Measurements from ENCODE around the gene UBP1.
A peak's percentile ranks its signal among the peaks of the same experiment; 100 is the strongest.
"Not testable (repeated sequence)": the region's sequence is repeated elsewhere in the genome, so short reads cannot be mapped to it uniquely, and the experiment has no call there.

The UBP1 gene, protein sequence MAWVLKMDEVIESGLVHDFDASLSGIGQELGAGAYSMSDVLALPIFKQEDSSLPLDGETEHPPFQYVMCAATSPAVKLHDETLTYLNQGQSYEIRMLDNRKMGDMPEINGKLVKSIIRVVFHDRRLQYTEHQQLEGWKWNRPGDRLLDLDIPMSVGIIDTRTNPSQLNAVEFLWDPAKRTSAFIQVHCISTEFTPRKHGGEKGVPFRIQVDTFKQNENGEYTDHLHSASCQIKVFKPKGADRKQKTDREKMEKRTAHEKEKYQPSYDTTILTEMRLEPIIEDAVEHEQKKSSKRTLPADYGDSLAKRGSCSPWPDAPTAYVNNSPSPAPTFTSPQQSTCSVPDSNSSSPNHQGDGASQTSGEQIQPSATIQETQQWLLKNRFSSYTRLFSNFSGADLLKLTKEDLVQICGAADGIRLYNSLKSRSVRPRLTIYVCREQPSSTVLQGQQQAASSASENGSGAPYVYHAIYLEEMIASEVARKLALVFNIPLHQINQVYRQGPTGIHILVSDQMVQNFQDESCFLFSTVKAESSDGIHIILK

DNA sequence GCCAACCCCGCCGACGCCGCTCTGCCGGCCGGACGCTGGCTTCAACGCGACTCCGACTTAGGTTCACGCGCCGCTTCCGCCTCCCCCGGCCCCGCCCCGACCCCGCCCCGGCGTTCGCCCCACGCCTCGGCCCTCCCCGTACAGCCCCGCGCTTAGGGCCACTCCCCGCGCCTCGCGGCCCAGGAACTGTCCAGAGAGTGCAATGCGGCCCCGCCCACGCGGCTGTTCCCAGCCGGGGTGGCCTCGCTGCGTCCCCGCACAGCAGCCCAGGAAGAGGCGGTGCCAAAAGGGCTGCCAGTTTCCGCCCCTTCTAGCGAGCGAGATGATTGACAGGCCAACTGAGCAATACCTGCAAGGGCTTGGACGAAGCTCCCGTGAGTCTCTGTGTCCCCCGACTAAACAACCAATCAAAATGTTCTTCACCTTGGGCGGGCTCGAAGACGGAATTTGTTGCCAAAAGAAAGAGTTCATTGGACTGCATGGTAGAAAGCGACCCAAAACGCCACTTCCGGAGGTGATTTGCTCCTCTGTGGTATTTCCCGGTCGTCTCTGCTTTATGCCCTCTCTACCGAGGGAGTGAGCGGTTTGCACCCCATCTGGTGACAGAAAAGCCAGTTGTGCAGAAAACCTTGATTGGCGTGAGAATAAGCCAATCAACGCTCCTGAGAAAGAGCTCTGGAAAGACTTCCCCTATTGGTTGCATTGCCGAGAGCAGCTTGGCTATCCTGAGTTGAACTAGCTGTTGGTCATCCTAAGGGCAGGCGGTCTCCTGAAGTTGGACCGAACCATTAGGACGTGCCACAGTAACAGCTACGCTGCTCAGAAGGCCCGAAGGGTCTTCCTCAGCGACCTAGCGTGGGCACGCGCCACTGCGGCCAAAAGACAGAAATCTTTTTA, at the start of gene UBP1:
Gene UBP1 (minus strand): TSS at position 78 of the 897 bp plus-strand sequence. CDS start 557 bp downstream, outside the sequence.
- peak; percentile 89 for DNase-seq

DNA sequence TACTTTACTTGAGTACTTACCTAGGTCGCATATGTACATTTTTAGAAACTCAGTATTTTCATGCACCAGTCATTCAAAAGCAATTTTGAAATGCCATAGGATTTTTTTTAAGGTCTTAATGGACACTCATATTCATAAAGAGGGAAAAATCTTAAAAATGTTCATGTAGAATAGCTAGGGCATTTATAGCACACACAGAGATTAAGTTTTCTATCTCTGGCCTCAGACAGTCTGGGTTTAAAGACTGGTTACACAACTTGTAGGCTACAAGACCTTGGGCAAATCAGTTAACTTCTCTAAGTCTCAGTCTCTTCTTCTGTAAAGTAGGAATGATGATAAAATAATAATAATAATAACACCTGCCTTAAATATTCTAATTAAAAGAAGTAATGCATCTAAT, 48.5 kb upstream of the UBP1 start:
- DNase-seq = no peak

DNA sequence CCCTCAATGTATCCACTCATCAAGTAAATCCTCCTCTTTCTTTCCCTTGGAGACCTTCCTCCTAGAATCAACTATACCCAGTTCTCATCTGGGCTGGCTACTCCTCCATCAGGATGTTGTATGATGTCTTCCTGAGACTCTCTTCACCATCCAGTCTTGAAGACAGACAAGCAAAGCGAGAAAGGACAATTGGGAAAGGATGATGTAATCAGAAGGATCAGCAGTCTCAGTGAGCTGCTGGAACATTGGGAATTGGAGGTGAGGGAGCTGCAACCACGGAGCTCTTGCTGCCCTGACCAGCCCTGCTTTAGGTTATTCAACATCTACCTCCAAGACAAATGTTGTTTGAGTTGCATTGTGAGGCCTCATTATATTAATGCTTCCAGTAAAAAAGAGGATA, 48.0 kb upstream of the UBP1 start:
- DNase-seq = no peak

- no peak for DNase-seq
These were observed 41.9 kb upstream of the UBP1 start for GRCh38 chr3:33482111-33482521.

- no peak for DNase-seq
These were observed 34.7 kb upstream of the UBP1 start for GRCh38 chr3:33474896-33475295.

- DNase-seq = no peak
These were observed 33.6 kb upstream of the UBP1 start for GRCh38 chr3:33473813-33474212.

DNA sequence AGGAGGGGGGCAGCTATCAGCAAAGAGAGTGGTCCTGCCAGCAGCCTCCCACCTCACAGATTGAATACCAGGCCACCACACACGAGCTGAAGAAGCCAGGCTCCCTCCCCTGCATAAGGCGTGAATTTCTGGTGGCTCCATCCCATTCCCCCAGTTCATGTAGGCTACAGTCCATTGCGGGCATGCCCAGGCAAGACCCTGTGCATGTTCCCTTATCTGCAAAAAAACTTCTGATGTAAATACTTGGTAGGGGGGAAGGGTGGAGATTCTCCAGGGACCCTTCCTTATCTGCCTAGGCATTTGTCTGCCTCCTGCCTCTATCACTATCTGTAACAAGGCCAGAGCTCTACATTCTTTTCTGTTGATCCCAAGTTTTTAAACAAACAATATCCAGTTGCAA, 27.6 kb upstream of the UBP1 start:
- DNase-seq = no peak

GRCh38 chr3:33461097-33461496, 20.9 kb upstream of the UBP1 start:
- DNase-seq = no peak

GRCh38 chr3:33459577-33459976, 19.4 kb upstream of the UBP1 start:
- not testable (repeated sequence) for DNase-seq

DNA sequence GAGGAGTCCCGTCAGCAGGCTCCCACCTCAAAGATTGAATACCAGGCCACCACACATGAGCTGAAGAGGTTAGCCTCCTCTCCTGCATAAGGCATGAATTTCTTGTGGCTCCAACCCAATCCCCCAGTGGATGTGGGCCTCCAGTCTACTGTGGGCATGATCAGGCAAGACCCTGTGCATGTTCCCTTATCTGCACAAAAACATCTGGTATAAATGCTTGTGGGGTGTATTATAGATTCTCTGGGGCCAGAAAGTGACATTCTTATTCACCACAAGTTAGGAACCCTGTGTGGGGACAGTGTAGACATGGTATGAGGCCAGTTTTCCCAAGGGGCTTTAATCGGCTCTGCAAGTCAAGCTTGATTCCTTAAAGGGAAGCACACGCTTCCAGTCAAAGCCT, 18.2 kb upstream of the UBP1 start:
- no peak for DNase-seq

- no peak for DNase-seq
These were observed 16.6 kb upstream of the UBP1 start for GRCh38 chr3:33456756-33457155.

DNA sequence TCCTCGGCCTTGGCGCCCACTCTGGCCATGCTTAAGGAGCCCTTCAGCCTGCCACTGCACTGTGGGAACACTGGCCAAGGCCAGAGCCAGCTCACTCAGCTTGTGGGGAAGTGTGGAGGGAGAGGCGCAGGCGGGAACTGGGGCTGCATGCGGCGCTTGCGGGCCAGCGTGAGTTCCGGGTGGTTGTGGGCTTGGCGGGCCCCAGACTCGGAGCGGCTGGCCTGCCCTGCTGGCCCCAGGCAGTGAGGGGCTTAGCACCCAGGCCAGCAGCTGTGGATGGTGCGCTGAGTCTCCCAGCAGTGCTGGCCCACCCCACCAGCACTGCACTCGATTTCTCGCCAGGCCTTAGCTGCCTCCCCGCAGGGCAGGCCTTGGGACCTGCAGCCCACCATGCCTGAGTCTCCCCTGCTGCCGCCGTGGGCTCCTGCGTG, 13.1 kb upstream of the UBP1 start:
- DNase-seq = no peak

- not testable (repeated sequence) for DNase-seq
These were observed 11.8 kb upstream of the UBP1 start for GRCh38 chr3:33451994-33452393.

DNA sequence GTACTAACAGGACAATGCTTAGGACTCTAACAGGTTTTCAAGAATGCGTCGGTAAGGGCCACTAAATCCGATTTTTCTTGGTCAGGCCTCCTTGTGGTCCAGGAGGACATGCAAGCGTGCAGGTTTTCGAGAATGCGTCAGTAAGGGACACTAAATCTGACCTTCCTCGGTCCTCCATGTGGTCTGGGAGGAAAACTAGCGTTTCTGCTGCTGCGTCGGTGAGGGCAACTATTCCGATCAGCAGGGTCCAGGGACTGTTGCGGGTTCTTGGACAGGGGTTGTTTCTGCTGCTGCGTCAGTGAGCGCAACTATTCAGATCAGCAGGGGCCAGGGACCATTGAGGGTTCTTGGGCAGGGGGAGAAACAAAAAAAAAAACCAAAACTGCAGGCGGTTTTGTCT, 7.8 kb upstream of the UBP1 start:
- no peak for DNase-seq

GRCh38 chr3:33447256-33447625, 7.0 kb upstream of the UBP1 start:
- not testable (repeated sequence) for DNase-seq

- DNase-seq = no peak
These were observed 2.0 kb upstream of the UBP1 start for GRCh38 chr3:33442190-33442589.

- no peak for DNase-seq
These were observed 1.2 kb upstream of the UBP1 start for GRCh38 chr3:33441225-33441976.

DNA sequence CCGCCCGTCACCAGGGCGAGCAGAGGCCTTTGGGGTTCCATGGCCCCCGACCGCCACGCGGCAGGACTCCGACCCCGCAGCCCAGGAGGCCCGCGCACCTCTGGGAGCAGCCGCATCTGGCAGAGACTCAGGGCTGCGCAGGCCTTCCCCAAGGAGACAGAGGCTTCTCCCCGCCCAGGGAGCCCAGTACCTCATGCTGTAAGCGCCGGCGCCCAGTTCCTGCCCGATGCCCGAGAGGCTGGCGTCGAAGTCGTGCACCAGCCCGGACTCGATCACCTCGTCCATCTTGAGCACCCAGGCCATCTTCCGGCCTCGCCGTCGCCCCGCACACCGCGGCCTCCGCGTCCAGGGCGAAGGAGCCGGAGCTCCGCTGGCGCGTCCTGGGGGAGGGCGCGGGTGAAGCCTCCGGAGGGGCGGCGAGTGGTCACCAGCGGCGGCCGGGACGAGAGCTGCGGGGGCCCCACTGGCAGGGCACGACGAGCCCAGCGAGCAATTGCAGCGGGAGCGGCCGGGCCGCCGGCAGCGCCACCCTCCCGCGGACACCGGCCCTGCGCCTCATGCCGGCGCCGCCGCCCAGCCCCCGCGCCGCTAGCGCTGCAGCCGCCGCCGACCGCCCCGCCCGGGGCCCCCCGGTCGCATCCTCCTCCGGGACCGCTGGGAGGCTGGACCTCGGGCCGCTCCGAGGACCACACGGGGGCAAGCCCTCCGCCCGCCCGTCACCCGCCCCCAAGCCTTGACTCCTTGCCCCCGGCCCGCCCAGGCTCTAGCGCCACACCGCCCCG, 468 bp downstream of the UBP1 start:
- no peak for DNase-seq

- DNase-seq = no peak
These were observed 1.2 kb downstream of the UBP1 start for GRCh38 chr3:33438881-33439545.

- no peak for DNase-seq
These were observed 1.9 kb downstream of the UBP1 start for GRCh38 chr3:33438284-33438668.

DNA sequence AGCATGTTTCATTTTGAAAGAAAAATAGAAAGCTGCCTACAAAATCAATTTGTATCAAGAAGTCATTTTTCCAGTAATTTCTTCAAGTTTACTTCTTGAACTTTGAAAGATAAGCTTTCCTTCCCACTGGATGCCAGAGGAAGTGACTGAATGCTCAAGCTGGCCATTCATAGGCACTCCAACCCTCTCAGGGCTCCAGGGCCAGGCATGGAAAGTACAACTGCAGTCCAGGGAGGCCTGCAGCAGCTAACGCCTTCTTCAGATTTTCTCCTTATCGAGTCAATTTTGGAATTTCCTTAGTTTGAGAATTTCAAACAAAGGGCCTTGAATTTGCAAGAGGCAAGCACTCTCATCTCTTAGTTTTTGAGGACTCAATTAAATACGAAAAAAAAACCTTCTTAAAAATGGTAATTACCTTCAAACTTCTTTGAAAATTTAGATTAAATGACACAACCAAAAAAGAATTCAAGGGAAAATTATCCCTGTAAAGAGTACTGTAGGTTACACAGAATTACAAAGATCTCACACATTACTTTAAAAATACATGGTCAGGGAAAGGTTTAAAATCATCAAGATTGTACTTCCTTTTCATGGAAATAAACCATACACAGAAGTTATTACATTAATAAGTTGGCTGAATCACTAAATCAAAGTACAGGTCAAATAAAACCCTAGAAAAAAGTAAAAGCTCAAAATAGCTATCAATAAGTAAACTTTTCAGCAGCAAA, 2.5 kb downstream of the UBP1 start:
- no peak for DNase-seq

Data from NCI-H1417 treated with DMSO at 0.1 percent for 48 hours (cell line).